Glutamatergic neuron (in vitro differentiated cells): ENCODE results near the gene HDAC4. TPM values are rescaled to one million over a fixed set of nuclear protein-coding genes. Genes with fewer than 3 reads are reported as not detected.

ENCODE experiments used
- DNase-seq: peaks from one replicate; pipeline ENCODE4 v3.0.0; 2022
- H3K27ac Mint-ChIP-seq: one replicate; pipeline ENCODE4 v1.8.0; 2020; ENCODE audit warnings: mild to moderate bottlenecking, mixed read lengths, inconsistent platforms; ENCODE audit not compliant: unreplicated experiment
- H3K27me3 Mint-ChIP-seq: one replicate; pipeline ENCODE4 v1.8.0; 2020; ENCODE audit warnings: mild to moderate bottlenecking, moderate library complexity, mixed read lengths, inconsistent platforms; ENCODE audit not compliant: unreplicated experiment
- H3K36me3 Mint-ChIP-seq: one replicate; pipeline ENCODE4 v1.8.0; 2020; ENCODE audit warnings: mild to moderate bottlenecking, mixed read lengths, inconsistent platforms; ENCODE audit not compliant: unreplicated experiment
- H3K4me1 Mint-ChIP-seq: one replicate; pipeline ENCODE4 v1.8.0; 2020; ENCODE audit warnings: mild to moderate bottlenecking, low read depth, mixed read lengths, inconsistent platforms; ENCODE audit not compliant: unreplicated experiment
- H3K4me3 Mint-ChIP-seq: one replicate; pipeline ENCODE4 v1.8.0; 2020; ENCODE audit warnings: mild to moderate bottlenecking, mixed read lengths, inconsistent platforms; ENCODE audit not compliant: unreplicated experiment
- H3K9me3 Mint-ChIP-seq: one replicate; pipeline ENCODE4 v1.8.0; 2020; ENCODE audit warnings: mild to moderate bottlenecking, moderate library complexity, mixed read lengths, inconsistent platforms; ENCODE audit not compliant: unreplicated experiment
- CTCF ChIP-seq: fragments of 200-600 bp; sonication (generic); IDR thresholded peaks from one replicate; pipeline ENCODE4 v1.5.0; 2021; ENCODE audit not compliant: partially characterized antibody, unreplicated experiment
- total RNA-seq: library from RNA; stranded (reverse); fragmentation: NEBNext Ultra II Directional; extraction: Animal tissue kit (Norgen Biotek cat#: 25700); gene quantifications from one replicate; pipeline ENCODE4 v1.2.1, GENCODE V29; 2021; ENCODE audit not compliant: unreplicated experiment

HDAC4 gene
- total RNA-seq, 1 donor from 2014 or later, result 90.6 TPM

GRCh38 chr2:239002954-239003623 lies 397.7 kb downstream of the HDAC4 start:
- TF ChIP-seq CTCF, result no peak
- peaks cover 1% of the 10 kb centered on the region for H3K27me3 Mint-ChIP-seq
- H3K4me1 Mint-ChIP-seq, result no peaks in the 10 kb centered on the region
- no peak overlapping the region for H3K4me3 Mint-ChIP-seq
- peaks cover 4% of the 10 kb centered on the region for H3K9me3 Mint-ChIP-seq
- peaks cover 12% of the 10 kb centered on the region for H3K36me3 Mint-ChIP-seq
- no peak overlapping the region for H3K27ac Mint-ChIP-seq
- DNase-seq, result no peak

GRCh38 chr2:239002591-239002953 lies 398.2 kb downstream of the HDAC4 start:
- Mint-ChIP-seq H3K9me3 (peaks cover 2% of the 10 kb centered on the region), H3K27me3 (peaks cover 1% of the 10 kb centered on the region), H3K4me1 (no peaks in the 10 kb centered on the region), H3K27ac (no peak overlapping the region), H3K4me3 (no peak overlapping the region), H3K36me3 (peaks cover 12% of the 10 kb centered on the region)
- TF ChIP-seq CTCF, result no peak
- DNase-seq, result no peak

- H3K9me3 Mint-ChIP-seq, result peaks cover 2% of the 10 kb centered on the region
- no peaks in the 10 kb centered on the region for H3K4me1 Mint-ChIP-seq
- no peak overlapping the region for H3K27ac Mint-ChIP-seq
- H3K27me3 Mint-ChIP-seq, result peaks cover 1% of the 10 kb centered on the region
- DNase-seq, result no peak
- no peak for TF ChIP-seq CTCF
- H3K36me3 Mint-ChIP-seq, result peaks cover 12% of the 10 kb centered on the region
- H3K4me3 Mint-ChIP-seq, result no peak overlapping the region
Measured at GRCh38 chr2:239001794-239002193, 399.0 kb downstream of the HDAC4 start.

- peaks cover 12% of the 10 kb centered on the region for H3K36me3 Mint-ChIP-seq
- H3K4me3 Mint-ChIP-seq, result no peak overlapping the region
- H3K9me3 Mint-ChIP-seq, result peaks cover 2% of the 10 kb centered on the region
- H3K27me3 Mint-ChIP-seq, result peaks cover 1% of the 10 kb centered on the region
- no peak overlapping the region for H3K27ac Mint-ChIP-seq
- H3K4me1 Mint-ChIP-seq, result no peaks in the 10 kb centered on the region
- no peak for TF ChIP-seq CTCF
- DNase-seq, result no peak
Measured at GRCh38 chr2:239000500-239001073, 400.2 kb downstream of the HDAC4 start.

- Mint-ChIP-seq H3K27me3 (peaks cover 1% of the 10 kb centered on the region), H3K4me1 (no peaks in the 10 kb centered on the region), H3K4me3 (no peak overlapping the region), H3K36me3 (peaks cover 12% of the 10 kb centered on the region), H3K27ac (no peak overlapping the region), H3K9me3 (peaks cover 2% of the 10 kb centered on the region)
- TF ChIP-seq CTCF, result no peak
- DNase-seq, result no peak
Measured at GRCh38 chr2:239000089-239000488, 400.7 kb downstream of the HDAC4 start.
